Astrocyte of the hippocampus (primary cell): ENCODE measurements around the gene ENSA.
"Not testable (repeated sequence)": the region's sequence is repeated elsewhere in the genome, so short reads cannot be mapped to it uniquely, and the experiment has no call there.

Experiments used
- DNase-seq: peaks from one replicate; pipeline ENCODE4 v3.0.0; 2011; ENCODE audit warnings: low read depth, low spot score

The ENSA gene

GRCh38 chr1:150629115-150629928, at the start of gene ENSA:
TSS of gene ENSA (minus strand) at chr1:150629612. CDS start at chr1:150629470, 142 bp downstream.
- peak; percentile 99 for DNase-seq

GRCh38 chr1:150678988-150679387, 49.6 kb upstream of the ENSA start:
- DNase-seq: no peak

- DNase-seq: no peak
Measured at GRCh38 chr1:150674881-150675280, 45.5 kb upstream of the ENSA start.

GRCh38 chr1:150663321-150663720, 33.9 kb upstream of the ENSA start:
- DNase-seq: no peak

- DNase-seq: no peak
Measured at GRCh38 chr1:150662811-150663210, 33.4 kb upstream of the ENSA start.

GRCh38 chr1:150661156-150661555, 31.7 kb upstream of the ENSA start:
- no peak for DNase-seq

- DNase-seq: no peak
Measured at GRCh38 chr1:150660584-150660983, 31.2 kb upstream of the ENSA start.

GRCh38 chr1:150657064-150657463, 27.7 kb upstream of the ENSA start:
- DNase-seq: not testable (repeated sequence)

GRCh38 chr1:150654635-150655034, 25.2 kb upstream of the ENSA start:
- not testable (repeated sequence) for DNase-seq

- no peak for DNase-seq
Measured at GRCh38 chr1:150650193-150650592, 20.8 kb upstream of the ENSA start.

GRCh38 chr1:150649441-150650075, 20.1 kb upstream of the ENSA start:
- DNase-seq: no peak

GRCh38 chr1:150642296-150642695, 12.9 kb upstream of the ENSA start:
- DNase-seq: no peak

- not testable (repeated sequence) for DNase-seq
Measured at GRCh38 chr1:150641126-150641815, 11.9 kb upstream of the ENSA start.

GRCh38 chr1:150638430-150638829, 9.0 kb upstream of the ENSA start:
- DNase-seq: not testable (repeated sequence)

GRCh38 chr1:150634839-150635622, 5.6 kb upstream of the ENSA start:
- not testable (repeated sequence) for DNase-seq

GRCh38 chr1:150628766-150629114, 672 bp downstream of the ENSA start:
- DNase-seq: no peak

GRCh38 chr1:150627826-150628410, 1.5 kb downstream of the ENSA start:
- DNase-seq: no peak

GRCh38 chr1:150626150-150626549, 3.3 kb downstream of the ENSA start:
- no peak for DNase-seq

GRCh38 chr1:150624546-150624945, 4.9 kb downstream of the ENSA start:
- not testable (repeated sequence) for DNase-seq

- not testable (repeated sequence) for DNase-seq
Measured at GRCh38 chr1:150624134-150624533, 5.3 kb downstream of the ENSA start.

- no peak for DNase-seq
Measured at GRCh38 chr1:150622303-150622975, 7.0 kb downstream of the ENSA start.
